SK-N-SH (cell line): ENCODE data around the gene CDH22.

Experiments
- FOXM1 ChIP-seq: IDR thresholded peaks from 2 replicates; pipeline ENCODE4 v1.4.0; 2012; ENCODE audit warnings: low read depth, mild to moderate bottlenecking
- GABPA ChIP-seq: IDR thresholded peaks from 2 replicates; pipeline ENCODE4 v1.4.0; 2012; ENCODE audit warnings: low read depth, mild to moderate bottlenecking
- MXI1 ChIP-seq: IDR thresholded peaks from 2 replicates; pipeline ENCODE4 v1.6.1; 2012; ENCODE audit warnings: mild to moderate bottlenecking, low read depth, low read length, improper control_type of control experiment
- NRF1 ChIP-seq: IDR thresholded peaks from 2 replicates; pipeline ENCODE4 v1.6.1; 2012; ENCODE audit warnings: low read depth, mild to moderate bottlenecking, low read length
- POLR2AphosphoS5 ChIP-seq: IDR thresholded peaks from 2 replicates; pipeline ENCODE4 v1.6.1; 2012; ENCODE audit warnings: low read depth, low read length
- RCOR1 ChIP-seq: fragments of 150-350 bp; IDR thresholded peaks from 2 replicates; pipeline ENCODE4 v1.6.1; 2017; ENCODE audit warnings: antibody characterized with exemption, low read length
- SMC3 ChIP-seq: IDR thresholded peaks from 2 replicates; pipeline ENCODE4 v1.6.1; 2012; ENCODE audit warnings: low read depth, low read length, improper control_type of control experiment
- TF ChIP-seq, protein P1 (sequence below): fragments of 200-600 bp; sonication (generic); IDR thresholded peaks from 2 replicates; pipeline ENCODE4 v1.6.1; 2017; ENCODE audit warnings: antibody characterized with exemption, mild to moderate bottlenecking, moderate library complexity
- TF ChIP-seq, protein P2 (sequence below): IDR thresholded peaks from 2 replicates; pipeline ENCODE4 v1.4.0; 2012; ENCODE audit warnings: low read depth, borderline replicate concordance
- TF ChIP-seq, protein P3 (sequence below): IDR thresholded peaks from 2 replicates; pipeline ENCODE4; 2012
- TF ChIP-seq, protein P4 (sequence below): IDR thresholded peaks from 2 replicates; pipeline ENCODE4 v1.4.0; 2012; ENCODE audit warnings: low read depth
- TF ChIP-seq, protein P5 (sequence below): IDR thresholded peaks from 2 replicates; pipeline ENCODE4 v1.4.0; 2012; ENCODE audit warnings: low read depth, borderline replicate concordance

DNA sequence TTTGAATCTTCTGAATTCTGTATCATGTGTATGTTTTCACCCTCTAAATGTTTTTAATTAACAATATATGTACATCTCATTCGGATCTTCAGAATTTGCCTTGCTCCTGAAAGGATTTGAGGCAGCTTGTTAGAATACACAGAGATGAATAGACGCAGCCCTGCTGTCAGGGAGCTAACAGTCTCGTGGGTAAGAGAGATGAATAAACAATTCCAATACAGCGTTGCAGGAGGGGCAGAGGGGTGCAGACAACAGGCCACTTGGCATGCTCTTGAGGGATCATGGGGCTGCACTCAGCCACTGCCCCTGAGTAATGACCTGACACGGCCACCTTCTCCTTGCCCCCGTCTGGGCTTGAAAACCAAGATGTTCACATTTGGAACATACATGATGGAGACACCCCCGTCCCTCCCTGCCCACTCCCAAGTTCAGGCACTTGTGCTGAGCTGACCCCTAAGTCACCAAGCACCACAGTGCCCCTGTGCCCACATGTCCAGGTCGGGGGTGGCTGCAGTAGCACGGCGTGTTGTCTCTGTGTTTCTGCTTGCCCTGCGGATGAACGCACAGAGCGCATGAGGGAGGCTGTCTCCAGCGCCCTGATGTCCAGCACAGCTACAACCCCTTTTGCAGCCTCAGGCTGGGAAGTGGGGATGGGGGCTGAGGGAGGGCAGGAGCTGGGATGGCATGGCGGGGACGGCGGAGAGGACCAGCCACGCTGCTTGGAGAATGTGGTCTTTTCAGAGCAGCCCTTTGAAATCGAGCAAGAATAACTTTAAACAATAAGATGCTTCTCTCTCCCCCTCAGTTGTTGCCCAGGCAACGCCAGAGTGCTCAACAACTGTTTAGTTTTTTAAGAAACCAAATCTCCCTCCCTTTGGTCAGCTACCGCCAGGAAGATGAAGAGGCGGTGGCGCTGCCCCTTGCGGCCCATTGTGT is 33.0 kb upstream of the CDH22 start:
- TF ChIP-seq MXI1: no peak
- no peak for TF ChIP-seq NRF1
- TF ChIP-seq, protein P1, sequence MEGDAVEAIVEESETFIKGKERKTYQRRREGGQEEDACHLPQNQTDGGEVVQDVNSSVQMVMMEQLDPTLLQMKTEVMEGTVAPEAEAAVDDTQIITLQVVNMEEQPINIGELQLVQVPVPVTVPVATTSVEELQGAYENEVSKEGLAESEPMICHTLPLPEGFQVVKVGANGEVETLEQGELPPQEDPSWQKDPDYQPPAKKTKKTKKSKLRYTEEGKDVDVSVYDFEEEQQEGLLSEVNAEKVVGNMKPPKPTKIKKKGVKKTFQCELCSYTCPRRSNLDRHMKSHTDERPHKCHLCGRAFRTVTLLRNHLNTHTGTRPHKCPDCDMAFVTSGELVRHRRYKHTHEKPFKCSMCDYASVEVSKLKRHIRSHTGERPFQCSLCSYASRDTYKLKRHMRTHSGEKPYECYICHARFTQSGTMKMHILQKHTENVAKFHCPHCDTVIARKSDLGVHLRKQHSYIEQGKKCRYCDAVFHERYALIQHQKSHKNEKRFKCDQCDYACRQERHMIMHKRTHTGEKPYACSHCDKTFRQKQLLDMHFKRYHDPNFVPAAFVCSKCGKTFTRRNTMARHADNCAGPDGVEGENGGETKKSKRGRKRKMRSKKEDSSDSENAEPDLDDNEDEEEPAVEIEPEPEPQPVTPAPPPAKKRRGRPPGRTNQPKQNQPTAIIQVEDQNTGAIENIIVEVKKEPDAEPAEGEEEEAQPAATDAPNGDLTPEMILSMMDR: no peak
- TF ChIP-seq, protein P2, sequence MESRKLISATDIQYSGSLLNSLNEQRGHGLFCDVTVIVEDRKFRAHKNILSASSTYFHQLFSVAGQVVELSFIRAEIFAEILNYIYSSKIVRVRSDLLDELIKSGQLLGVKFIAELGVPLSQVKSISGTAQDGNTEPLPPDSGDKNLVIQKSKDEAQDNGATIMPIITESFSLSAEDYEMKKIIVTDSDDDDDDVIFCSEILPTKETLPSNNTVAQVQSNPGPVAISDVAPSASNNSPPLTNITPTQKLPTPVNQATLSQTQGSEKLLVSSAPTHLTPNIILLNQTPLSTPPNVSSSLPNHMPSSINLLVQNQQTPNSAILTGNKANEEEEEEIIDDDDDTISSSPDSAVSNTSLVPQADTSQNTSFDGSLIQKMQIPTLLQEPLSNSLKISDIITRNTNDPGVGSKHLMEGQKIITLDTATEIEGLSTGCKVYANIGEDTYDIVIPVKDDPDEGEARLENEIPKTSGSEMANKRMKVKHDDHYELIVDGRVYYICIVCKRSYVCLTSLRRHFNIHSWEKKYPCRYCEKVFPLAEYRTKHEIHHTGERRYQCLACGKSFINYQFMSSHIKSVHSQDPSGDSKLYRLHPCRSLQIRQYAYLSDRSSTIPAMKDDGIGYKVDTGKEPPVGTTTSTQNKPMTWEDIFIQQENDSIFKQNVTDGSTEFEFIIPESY: no peak
- no peak for TF ChIP-seq RCOR1
- no peak for TF ChIP-seq POLR2AphosphoS5
- TF ChIP-seq GABPA: no peak
- TF ChIP-seq, protein P3, sequence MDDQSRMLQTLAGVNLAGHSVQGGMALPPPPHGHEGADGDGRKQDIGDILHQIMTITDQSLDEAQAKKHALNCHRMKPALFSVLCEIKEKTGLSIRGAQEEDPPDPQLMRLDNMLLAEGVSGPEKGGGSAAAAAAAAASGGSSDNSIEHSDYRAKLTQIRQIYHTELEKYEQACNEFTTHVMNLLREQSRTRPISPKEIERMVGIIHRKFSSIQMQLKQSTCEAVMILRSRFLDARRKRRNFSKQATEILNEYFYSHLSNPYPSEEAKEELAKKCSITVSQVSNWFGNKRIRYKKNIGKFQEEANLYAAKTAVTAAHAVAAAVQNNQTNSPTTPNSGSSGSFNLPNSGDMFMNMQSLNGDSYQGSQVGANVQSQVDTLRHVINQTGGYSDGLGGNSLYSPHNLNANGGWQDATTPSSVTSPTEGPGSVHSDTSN: no peak
- TF ChIP-seq, protein P4, sequence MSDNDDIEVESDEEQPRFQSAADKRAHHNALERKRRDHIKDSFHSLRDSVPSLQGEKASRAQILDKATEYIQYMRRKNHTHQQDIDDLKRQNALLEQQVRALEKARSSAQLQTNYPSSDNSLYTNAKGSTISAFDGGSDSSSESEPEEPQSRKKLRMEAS: no peak
- no peak for TF ChIP-seq FOXM1
- TF ChIP-seq SMC3: no peak
- TF ChIP-seq, protein P5, sequence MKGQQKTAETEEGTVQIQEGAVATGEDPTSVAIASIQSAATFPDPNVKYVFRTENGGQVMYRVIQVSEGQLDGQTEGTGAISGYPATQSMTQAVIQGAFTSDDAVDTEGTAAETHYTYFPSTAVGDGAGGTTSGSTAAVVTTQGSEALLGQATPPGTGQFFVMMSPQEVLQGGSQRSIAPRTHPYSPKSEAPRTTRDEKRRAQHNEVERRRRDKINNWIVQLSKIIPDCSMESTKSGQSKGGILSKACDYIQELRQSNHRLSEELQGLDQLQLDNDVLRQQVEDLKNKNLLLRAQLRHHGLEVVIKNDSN: no peak
